CD1c-positive myeloid dendritic cell (primary cell): Measurements from ENCODE around the gene EDNRB.
"Not testable (repeated sequence)": the region's sequence is repeated elsewhere in the genome, so short reads cannot be mapped to it uniquely, and the experiment has no call there.

Source experiments
- DNase-seq: peaks from one replicate; pipeline ENCODE4 v3.0.0-alpha.2; 2016; ENCODE audit errors: extremely low spot score

EDNRB gene

GRCh38 chr13:77918391-77919245 is at the start of gene EDNRB:
Gene EDNRB (minus strand): TSS chr13:77918831. CDS start chr13:77918573, 258 bp downstream.
- peak; percentile 18 for DNase-seq

GRCh38 chr13:77966671-77967070 is 48.0 kb upstream of the EDNRB start:
- DNase-seq: no peak

- DNase-seq: no peak
These were observed 34.1 kb upstream of the EDNRB start for GRCh38 chr13:77952737-77953136.

GRCh38 chr13:77952276-77952675 is 33.6 kb upstream of the EDNRB start:
- DNase-seq: no peak

GRCh38 chr13:77946522-77946921 is 27.9 kb upstream of the EDNRB start:
- no peak for DNase-seq

- DNase-seq: not testable (repeated sequence)
These were observed 16.4 kb upstream of the EDNRB start for GRCh38 chr13:77935063-77935462.

GRCh38 chr13:77930430-77930829 is 11.8 kb upstream of the EDNRB start:
- no peak for DNase-seq

GRCh38 chr13:77928909-77929308 is 10.3 kb upstream of the EDNRB start:
- peak; percentile 14 for DNase-seq

GRCh38 chr13:77925616-77926015 is 7.0 kb upstream of the EDNRB start:
- no peak for DNase-seq

- DNase-seq: no peak
These were observed 1.3 kb upstream of the EDNRB start for GRCh38 chr13:77919921-77920294.

- DNase-seq: no peak
These were observed 752 bp upstream of the EDNRB start for GRCh38 chr13:77919246-77919920.

GRCh38 chr13:77916488-77916887 is 2.1 kb downstream of the EDNRB start:
- no peak for DNase-seq

GRCh38 chr13:77915686-77916085 is 2.9 kb downstream of the EDNRB start:
- DNase-seq: no peak

- no peak for DNase-seq
These were observed 5.6 kb downstream of the EDNRB start for GRCh38 chr13:77913003-77913402.

- no peak for DNase-seq
These were observed 6.9 kb downstream of the EDNRB start for GRCh38 chr13:77911751-77912150.

GRCh38 chr13:77909827-77910226 is 8.8 kb downstream of the EDNRB start:
- no peak for DNase-seq

GRCh38 chr13:77908531-77908930 is 10.1 kb downstream of the EDNRB start:
- no peak for DNase-seq

- no peak for DNase-seq
These were observed 10.8 kb downstream of the EDNRB start for GRCh38 chr13:77907666-77908341.

GRCh38 chr13:77904031-77904430 is 14.6 kb downstream of the EDNRB start:
- no peak for DNase-seq

- DNase-seq: no peak
These were observed 15.2 kb downstream of the EDNRB start for GRCh38 chr13:77903435-77903834.

GRCh38 chr13:77902319-77902963 is 16.2 kb downstream of the EDNRB start:
- no peak for DNase-seq

- DNase-seq: no peak
These were observed 20.5 kb downstream of the EDNRB start for GRCh38 chr13:77898097-77898496.
